ENCODE measurements around the gene FAM98C.

Gene FAM98C

DNA sequence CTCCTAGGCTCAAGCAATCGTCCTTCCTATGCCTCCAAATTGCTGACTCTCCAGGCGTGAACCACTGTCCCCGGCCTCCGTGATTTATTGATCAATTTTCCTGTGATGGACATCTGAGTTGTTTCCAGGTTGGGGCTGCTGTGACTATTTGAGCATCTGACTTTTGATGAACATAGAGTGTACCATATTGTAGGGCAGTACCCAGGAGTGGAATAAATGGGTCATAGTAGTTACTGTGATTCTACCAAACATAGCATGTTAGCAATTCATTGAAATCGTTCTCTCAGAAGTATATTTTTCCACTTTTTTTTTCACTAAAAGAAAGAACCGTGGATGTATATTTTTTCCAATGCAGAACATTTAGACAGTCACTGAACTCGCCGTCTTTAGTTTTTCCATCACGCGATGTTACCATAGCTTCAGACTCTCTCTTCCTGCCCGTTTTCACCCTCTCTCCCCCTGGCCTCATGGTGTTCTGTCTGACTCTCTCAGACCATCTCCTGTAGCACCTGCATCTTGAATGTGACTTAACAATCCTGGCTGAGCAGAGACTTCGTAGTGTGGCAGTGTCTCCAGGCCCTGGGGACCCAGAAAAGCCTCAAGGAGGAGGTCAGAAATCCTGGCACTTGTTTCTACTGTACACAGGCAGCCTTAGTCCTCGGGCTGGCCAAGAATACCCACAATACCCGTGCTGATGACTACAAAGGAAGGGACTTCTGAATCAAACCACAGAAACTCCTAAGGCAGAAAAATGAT is 26.3 kb downstream of the FAM98C start:
- no peak for DNase-seq

DNA sequence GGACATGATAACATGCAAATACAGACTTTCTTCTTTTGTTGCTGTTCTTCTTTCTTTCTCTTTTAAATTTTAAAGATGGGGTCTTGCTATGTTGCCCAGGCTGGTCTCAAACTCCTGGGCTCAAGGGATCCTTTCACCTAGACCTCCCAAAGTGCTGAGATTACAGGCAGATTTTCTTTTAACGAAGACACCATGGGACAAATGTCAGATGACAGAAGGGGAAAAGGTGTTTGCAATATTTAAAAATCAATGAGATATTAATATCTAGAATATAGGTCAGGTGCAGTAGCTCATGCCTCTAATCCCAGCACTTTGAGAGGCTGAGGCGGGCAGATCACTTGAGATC is 26.9 kb downstream of the FAM98C start:
- no peak for DNase-seq

DNA sequence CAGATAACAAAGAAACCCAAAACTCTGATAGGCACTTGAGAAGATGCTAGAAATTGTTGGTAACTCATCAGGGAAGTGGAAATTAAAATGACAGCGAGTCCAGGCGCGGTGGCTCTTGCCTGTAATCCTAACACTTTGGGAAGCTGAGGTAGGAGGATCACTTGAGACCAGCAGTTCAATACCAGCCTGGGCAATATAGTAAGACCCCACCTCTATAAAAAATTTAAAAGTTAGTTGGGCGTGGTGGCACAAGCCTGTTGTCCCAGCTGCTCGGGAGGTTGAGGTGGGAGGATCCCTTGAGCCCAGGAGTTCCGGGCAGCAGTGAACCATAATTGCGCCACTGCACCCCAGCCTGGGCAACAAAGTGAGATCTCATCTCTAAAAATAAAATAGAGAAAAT is 28.0 kb downstream of the FAM98C start:
- DNase-seq: no peak

DNA sequence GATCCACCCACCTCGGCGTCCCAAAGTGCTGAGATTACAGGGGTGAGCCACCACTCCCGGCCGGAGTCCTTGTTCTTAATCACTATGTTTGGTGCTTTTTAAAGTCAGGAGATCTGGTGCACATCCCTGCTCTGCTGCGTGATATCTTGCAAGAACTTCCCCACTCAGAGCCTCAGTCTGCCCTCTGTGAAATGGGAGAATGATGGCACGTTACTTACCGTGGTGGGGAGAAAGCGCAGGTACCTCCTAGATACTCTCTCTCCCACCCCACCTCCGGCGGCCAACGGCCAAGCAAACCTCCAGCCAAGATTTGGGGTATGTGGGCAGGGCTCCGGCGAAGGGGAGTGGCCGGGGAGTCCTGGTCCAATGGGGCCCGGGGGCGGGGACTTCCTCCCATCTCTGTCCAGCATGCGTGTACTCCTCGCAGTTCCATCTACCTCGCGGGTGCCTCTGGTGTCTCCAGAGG is 30.4 kb downstream of the FAM98C start, which contains the start of gene RYR1:
TSS of gene RYR1 (plus strand) at position 424 of the 466 bp plus-strand sequence. CDS start 139 bp downstream, outside the sequence.
- DNase-seq: peak; percentile 16

DNA sequence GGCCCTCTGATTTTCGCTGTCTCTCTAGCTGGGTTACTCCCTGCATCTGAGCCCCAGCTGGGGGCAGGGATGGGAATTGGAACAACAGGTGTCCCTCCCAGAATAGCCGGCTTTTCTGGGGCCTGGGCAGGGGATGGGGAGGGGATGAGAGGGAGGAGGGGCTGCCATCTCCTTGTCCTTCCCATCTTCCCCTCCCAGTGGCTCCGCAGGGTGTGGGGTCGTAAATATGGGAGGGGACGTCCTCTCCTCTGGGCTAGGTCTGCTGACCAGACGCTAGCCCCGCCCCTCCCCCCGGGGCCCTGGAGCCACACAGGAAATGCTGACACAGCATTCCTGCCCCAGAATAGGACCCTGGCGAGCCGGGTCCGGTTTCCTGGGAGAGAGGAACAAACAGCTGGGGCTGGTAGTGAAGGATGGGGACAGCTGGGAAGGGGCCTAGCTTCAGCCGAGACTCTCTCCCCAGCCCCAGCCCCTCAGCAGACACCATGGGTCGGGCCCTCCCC is 31.7 kb downstream of the FAM98C start:
- no peak for DNase-seq

DNA sequence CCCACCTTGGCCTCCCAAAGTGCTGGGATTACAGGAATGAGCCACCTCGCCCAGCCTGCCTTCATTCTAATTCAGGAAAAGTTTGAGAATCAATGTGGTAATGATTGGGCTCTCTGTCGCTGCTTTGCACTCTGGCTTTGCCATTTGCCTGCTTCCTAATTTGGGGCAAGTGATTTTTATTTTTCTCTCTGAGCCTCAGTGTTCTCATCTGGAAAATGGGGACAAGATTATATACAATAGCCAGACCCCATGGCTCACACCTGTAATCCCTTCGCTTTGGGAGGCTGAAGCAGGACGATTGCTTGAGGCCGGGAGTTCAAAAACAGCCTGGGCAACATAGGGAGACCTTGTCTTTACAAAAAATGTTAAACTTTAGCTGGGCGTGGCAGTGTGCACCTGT is 34.4 kb downstream of the FAM98C start:
- no peak for DNase-seq

DNA sequence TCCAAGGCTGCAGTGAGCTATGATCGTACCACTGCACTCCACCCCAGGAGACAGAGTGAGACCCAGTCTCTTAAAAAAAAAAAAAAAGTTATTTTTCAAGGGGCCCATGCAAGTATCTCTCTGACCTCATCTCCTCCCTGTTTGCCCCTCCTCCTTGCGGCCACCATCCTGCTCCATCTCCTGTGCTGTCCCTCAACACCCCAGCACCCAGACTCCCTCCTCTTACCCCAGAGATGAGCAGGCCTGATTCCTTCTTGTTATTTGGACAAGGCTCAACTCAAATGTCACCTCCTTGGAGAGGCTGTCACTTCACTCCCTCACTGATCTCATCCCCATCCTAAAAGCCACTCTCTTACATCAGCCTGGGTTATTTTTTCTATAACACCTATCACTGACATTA is 35.0 kb downstream of the FAM98C start:
- DNase-seq: no peak

DNA sequence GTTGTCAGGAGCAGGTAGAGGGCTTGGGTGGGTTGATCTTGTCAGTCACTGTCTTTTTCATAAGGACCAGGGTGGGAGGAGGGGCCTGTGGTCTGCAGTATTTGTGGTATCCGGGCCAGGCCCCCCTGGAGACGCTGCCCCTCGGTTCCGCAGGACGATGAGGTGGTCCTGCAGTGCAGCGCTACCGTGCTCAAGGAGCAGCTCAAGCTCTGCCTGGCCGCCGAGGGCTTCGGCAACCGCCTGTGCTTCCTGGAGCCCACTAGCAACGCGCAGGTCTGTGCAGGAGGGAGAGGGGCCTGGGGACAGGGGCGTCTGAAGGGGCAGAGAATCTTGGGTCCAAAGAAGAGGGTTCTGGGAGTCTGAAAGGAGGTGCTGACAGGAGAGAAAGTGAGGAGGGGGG is 37.7 kb downstream of the FAM98C start:
- DNase-seq: no peak

DNA sequence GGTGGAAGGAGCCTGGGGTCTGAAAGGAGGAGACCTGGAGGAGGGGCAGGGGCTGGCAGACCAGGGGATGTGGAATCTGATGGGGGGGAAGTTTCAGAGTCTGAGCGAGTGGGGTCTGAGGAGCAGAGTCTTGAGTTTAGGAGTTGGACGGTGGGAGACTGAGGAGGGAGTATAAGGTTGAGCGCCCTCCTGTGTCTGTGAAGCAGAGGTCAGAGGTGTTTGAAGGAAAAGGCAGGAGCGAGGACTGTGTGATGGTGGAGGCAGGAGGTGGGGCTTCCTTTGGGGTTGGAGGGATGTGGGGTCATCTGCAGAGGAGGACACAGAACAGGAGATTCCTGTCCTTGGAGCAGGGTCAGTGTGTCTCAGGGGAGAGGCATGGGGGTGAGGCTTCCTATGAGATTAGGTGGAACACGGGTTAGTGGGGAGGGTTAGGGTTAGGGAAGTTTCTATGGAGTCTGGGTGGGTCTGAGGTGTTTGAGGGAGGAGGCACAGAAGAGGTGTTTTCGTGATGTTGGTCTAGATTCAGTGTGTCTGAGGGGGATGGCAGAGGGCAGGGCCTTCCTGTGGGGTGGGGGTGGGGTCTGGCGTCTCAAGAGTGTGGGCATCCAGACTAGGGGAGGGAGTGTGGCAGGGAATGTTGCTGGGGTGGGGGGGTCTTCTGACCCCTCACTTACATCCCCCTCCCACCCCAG is 38.9 kb downstream of the FAM98C start:
- DNase-seq: no peak

DNA sequence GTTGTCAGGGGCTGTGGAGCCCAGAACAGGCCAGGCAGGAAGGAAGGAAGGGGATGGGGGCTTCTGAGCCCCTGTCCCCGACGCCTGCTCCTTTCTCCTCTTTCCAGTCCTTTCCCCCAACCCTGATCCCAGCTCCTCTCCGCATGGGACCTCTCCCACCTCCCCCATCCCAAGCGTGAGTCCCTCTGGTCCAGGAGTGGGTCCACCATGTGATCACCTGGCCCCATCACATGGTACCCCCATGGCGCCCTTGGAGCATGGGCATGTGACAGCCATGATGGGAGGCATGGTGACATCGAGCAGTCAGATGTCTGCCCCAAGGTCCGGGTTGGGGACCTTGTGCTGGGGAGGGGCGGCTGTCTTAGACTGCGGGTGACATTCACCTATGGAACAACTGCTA is 39.8 kb downstream of the FAM98C start:
- DNase-seq: no peak

DNA sequence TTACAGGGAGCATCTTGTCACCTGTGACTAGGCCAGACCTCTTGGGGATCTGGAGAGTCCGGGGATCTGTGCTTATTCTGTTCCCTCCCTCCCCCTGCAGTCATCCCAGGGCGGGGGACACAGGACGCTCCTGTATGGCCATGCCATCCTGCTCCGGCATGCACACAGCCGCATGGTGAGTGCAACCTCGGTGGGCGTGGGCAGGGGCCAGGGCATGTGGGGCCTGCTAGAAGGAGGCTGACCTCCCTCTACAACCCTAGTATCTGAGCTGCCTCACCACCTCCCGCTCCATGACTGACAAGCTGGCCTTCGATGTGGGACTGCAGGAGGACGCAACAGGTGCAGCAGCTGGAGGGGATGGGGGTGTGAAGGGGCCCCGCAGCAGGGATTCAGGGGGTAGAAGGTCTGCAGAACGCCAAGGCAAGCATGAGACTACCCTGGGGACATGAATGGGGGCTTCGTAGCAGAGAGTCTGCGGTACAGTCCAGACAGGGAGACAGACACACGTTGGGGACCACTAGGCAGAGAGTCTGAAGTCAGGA is 40.6 kb downstream of the FAM98C start:
- no peak for DNase-seq

DNA sequence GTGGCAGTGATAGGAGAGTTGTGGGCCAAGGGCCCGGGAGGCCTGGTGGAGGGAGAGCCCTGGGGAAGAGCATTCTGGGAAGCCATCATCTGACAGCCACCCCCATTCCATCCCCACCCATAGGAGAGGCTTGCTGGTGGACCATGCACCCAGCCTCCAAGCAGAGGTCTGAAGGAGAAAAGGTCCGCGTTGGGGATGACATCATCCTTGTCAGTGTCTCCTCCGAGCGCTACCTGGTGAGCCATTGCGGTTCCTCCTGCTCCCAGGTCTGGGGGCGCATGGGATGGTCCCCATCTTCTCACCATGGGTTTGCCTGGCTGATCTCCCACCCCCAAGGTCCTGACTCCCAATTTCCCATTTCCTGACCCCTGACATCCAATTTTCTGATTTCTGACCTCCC is 41.1 kb downstream of the FAM98C start:
- DNase-seq: no peak

DNA sequence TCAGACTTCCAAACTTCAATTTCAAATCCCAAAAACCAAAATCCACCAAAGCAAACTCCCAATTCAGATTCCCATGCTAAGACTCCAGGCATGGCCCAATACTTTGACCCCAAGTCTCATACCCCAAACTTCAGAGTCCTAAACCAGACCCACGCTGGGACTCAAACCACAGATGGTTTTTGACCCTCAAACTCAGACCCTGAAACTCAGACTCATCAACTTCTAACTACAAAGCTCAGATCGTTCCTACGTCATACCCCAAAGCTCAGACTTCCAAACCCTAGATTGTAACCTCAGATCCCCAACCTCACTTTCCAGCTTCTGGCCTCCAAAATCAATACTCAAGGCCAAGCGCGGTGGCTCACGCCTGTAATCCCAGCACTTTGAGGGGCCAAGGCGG is 42.5 kb downstream of the FAM98C start:
- DNase-seq: no peak

DNA sequence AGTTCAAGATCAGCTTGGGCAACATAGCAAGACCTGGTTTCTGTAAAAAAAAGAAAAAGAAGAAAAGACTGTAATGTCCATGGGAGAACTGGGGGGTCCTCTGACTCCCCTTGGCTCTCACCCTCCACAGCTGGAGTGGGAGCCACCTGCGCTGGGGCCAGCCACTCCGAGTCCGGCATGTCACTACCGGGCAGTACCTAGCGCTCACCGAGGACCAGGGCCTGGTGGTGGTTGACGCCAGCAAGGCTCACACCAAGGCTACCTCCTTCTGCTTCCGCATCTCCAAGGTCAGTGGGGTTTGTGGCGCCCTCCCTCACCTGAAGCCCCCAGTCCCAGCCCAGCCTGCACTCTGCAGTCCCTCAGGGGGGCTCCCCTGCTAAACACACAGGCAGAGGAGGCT is 45.3 kb downstream of the FAM98C start:
- DNase-seq: no peak

DNA sequence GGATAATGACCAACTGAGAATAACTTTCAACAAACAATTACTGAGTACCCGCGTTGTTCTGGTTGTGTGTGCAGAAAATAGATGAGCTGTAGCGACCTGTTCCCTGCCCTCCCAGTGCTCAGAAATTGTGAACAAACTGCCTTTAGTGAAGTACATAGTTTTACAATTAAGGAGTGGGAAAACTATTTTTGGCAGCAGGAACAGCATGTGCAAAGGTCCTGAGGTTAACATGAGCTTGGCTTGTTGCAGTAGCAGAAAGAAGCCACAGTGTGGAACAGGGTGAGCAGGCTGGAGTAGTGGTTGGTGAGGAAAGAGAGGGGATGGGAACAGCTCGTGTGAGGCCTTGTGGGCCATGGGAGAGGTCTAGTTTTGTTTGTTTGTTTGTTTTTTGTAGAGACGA is 46.6 kb downstream of the FAM98C start:
- no peak for DNase-seq

DNA sequence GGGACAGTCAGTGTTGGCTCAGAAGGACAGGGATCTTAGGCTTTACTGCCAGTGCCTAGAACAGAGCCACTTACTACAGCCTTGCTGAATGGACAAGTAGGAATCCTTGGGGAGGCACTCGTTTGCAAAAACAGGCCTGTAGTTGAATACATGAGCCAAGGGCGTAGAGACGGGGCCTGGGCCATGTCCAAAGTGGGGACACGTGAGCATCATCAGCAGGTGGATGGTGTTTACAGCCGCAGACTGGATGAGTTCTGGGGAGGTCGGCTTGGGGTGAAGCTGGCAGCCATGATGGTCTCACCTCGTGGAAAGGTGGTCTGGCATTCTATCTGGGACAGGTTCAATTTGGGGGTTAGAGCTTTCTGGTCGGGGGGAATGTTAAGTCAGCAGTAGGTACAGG is 48.1 kb downstream of the FAM98C start:
- DNase-seq: no peak

DNA sequence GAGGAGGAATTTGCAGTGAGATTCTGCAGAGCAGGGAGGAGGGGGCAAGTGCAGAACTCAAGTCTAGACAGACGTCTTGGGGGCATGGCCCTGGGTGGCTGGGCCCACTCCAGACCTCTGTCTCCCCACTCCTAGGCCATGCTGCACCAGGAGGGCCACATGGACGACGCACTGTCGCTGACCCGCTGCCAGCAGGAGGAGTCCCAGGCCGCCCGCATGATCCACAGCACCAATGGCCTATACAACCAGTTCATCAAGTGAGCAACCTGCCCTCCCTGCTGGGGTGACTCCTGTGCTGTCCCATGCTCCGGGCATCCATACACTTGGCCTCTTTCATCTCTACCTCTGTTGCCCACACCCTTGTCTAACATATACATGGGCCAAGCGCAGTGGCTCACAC is 48.7 kb downstream of the FAM98C start:
- DNase-seq: no peak

DNA sequence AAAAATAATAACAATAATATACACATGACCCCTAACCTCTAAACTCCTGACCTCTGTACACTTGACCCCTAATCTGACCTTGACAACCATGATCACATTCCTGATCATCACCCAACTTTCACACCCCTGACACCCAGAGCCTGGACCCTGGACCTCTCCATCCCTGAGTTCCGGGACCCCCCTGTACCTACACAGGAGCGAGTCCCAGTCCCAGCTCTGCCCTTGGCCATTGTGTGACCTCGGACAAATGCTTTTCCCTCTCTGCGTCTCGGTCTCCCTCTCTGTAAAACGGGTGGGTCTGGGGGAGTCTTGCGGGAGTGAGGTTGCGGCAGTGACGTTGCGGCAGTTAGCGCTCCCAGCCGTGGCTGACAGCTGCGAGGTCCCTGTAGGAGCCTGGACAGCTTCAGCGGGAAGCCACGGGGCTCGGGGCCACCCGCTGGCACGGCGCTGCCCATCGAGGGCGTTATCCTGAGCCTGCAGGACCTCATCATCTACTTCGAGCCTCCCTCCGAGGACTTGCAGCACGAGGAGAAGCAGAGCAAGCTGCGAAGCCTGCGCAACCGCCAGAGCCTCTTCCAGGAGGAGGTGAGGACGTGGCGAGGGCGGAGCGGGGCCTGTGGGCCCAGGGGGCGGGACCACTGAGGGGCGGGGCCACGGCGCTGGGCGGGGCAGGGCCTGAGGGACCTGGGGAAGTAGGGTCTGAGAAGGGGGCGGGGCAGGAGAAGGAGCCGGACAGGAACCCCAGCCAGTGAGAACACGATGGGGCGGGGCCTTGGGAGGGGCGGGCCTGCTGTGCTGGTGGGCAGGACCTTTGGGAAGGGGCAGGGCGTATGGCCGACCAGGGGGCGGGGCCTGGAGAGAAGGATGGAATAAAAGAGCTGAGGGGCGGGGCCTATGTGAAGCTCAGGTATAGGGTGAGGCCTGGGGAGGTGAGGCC is 49.8 kb downstream of the FAM98C start:
- DNase-seq: no peak

DNA sequence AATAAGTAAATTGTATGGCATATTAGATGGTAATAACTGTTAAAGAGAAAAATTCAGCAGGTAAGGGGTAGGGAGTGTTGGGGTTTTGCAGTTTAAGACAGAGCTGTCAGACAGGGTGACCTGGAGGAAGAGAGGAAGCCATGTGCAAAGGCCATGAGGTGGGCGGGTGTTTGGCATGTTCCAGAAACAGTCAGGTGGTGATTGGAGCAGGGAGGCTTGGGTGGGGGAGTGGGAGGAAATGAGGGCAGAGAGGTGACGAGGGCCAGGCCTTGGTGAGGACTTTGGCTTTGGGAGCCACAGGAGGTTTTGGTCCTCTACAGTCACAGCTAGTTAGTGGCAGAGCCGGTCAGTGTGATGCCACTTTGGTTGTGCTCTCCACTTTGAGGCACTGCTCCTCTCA is 50.7 kb downstream of the FAM98C start:
- DNase-seq: no peak

DNA sequence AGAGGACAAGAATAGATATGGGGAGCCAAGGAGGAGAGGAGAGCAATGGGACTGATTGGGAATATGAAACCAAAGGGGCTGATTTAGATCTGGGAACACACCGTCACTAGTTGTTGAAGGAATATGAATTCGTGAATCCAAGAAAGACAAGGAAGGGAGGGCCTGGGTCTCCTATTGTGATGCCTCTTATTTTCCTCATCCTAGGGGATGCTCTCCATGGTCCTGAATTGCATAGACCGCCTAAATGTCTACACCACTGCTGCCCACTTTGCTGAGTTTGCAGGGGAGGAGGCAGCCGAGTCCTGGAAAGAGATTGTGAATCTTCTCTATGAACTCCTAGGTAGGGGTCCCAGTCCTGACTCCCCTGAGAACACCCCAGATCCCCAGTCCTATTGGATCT is 52.1 kb downstream of the FAM98C start:
- no peak for DNase-seq

DNA sequence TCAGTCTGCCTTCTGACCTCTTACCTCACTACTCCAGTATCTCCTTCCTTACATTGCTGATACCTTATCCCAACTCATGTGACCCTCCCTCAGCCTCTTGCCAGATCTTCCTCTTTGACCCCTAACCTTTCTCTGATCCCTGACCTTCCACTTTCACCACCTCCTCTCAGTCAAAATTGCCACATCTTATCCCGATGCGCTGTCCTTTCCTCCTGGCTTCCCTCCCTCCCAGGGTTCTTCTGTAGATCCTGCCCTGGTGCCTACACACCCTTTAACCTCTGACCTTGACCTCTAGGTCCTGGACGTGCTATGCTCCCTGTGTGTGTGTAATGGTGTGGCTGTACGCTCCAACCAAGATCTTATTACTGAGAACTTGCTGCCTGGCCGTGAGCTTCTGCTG is 54.3 kb downstream of the FAM98C start:
- no peak for DNase-seq

DNA sequence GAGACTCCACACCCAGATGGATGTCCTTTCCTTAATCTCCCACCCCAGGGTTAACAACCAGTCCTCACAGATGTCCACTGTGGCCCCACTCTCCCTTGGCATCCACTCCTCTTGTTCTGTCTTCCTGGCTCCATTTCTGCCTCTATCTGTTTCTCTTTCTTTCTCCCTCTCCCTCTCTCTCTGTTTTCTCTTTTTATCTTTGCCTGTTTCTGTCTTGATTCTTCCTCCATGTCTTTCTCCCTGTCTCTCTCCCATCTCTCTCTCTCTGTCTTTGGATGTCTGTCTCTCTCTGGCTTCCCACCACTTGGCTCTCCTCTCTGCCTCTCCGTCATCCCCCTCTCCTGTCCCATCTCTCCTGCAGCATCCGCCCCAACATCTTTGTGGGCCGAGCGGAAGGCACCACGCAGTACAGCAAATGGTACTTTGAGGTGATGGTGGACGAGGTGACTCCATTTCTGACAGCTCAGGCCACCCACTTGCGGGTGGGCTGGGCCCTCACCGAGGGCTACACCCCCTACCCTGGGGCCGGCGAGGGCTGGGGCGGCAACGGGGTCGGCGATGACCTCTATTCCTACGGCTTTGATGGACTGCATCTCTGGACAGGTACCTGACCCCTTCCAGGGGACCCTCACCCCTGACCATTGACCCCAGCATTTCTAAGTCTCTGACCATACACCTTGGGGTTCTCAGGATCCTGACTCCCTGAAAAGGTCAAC is 55.0 kb downstream of the FAM98C start:
- no peak for DNase-seq
